Prostate gland (tissue), 2 donors: Measurements from ENCODE around the gene TADA2A.

ENCODE experiments used
- POLR2A ChIP-seq: fragments of 450-650 bp; IDR thresholded peaks from one replicate; pipeline ENCODE4 v1.6.1; 2016; ENCODE audit warnings: antibody characterized with exemption, mild to moderate bottlenecking
- POLR2AphosphoS5 ChIP-seq: sonication (generic); formaldehyde crosslinking; IDR thresholded peaks from one replicate; pipeline ENCODE4 v1.6.1; 2017; ENCODE audit warnings: antibody characterized with exemption
- TF ChIP-seq, protein P1 (sequence below), 4 experiments: fragments of 200-600 bp in 2 of 4; fragments of 450-650 bp in 2 of 4; sonication (generic) in 2 of 4; IDR thresholded peaks; 1 replicate in 3 of 4; 2 replicates in 1 of 4; pipeline ENCODE4 v1.5.1; 2016 to 2019; ENCODE audit warnings: antibody characterized with exemption in 4 of 4, mild to moderate bottlenecking in 2 of 4, moderate library complexity in 2 of 4

DNA sequence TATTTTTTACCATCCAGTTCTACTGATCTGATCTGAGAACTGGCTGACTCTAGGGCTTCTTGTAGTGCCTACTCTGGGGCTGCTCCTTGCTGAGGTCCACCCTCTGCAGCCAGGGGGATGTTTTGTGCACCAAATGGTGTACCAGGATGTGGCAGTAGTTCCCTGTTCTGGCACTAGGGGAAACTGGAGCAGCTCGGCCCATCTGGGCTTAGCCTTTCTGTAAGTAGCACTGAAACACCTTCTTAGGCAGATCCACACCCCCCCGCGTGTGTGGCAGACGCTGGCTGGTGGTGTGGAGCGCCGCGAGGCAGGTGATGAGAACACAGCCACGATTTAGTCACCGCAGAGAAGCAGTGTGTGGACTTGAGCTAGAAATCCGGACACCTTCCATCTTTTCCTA, 100.0 kb downstream of the TADA2A start:
- TF ChIP-seq, protein P1, sequence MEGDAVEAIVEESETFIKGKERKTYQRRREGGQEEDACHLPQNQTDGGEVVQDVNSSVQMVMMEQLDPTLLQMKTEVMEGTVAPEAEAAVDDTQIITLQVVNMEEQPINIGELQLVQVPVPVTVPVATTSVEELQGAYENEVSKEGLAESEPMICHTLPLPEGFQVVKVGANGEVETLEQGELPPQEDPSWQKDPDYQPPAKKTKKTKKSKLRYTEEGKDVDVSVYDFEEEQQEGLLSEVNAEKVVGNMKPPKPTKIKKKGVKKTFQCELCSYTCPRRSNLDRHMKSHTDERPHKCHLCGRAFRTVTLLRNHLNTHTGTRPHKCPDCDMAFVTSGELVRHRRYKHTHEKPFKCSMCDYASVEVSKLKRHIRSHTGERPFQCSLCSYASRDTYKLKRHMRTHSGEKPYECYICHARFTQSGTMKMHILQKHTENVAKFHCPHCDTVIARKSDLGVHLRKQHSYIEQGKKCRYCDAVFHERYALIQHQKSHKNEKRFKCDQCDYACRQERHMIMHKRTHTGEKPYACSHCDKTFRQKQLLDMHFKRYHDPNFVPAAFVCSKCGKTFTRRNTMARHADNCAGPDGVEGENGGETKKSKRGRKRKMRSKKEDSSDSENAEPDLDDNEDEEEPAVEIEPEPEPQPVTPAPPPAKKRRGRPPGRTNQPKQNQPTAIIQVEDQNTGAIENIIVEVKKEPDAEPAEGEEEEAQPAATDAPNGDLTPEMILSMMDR (IDR thresholded peaks at IDR 0.05) = peak in 2 of 4 experiments; percentile 13 to 46
- no peak for TF ChIP-seq POLR2AphosphoS5
- no peak for TF ChIP-seq POLR2A
